HG03521 (cell line): ENCODE results near the gene COIL.

ENCODE experiments used
- ATAC-seq: cut with Tn5 transposase; IDR thresholded peaks from one replicate; pipeline ENCODE4 v1.9.1; 2021; ENCODE audit warnings: mild to moderate bottlenecking, moderate library complexity; ENCODE audit not compliant: unreplicated experiment

The COIL gene

GRCh38 chr17:56936697-56937322 is 24.0 kb downstream of the COIL start:
- no peak for ATAC-seq

- no peak for ATAC-seq
These were observed 25.4 kb downstream of the COIL start for GRCh38 chr17:56935461-56935860.

- no peak for ATAC-seq
These were observed 26.6 kb downstream of the COIL start for GRCh38 chr17:56934280-56934679.

- ATAC-seq: no peak
These were observed 27.0 kb downstream of the COIL start for GRCh38 chr17:56933868-56934267.

- no peak for ATAC-seq
These were observed 27.6 kb downstream of the COIL start for GRCh38 chr17:56933151-56933745.

GRCh38 chr17:56930739-56931337 is 30.0 kb downstream of the COIL start:
- no peak for ATAC-seq

- ATAC-seq: no peak
These were observed 31.4 kb downstream of the COIL start for GRCh38 chr17:56929362-56929969.

- ATAC-seq: no peak
These were observed 32.3 kb downstream of the COIL start for GRCh38 chr17:56928586-56928985.

GRCh38 chr17:56926704-56927103 is 34.1 kb downstream of the COIL start:
- no peak for ATAC-seq

- ATAC-seq: no peak
These were observed 34.6 kb downstream of the COIL start for GRCh38 chr17:56926270-56926669.

GRCh38 chr17:56925088-56925487 is 35.8 kb downstream of the COIL start:
- no peak for ATAC-seq

- ATAC-seq: no peak
These were observed 41.1 kb downstream of the COIL start for GRCh38 chr17:56919717-56920116.

- ATAC-seq: no peak
These were observed 41.9 kb downstream of the COIL start for GRCh38 chr17:56918916-56919315.

- no peak for ATAC-seq
These were observed 43.1 kb downstream of the COIL start for GRCh38 chr17:56917559-56918296.

GRCh38 chr17:56914581-56915273 is 46.1 kb downstream of the COIL start:
- no peak for ATAC-seq

GRCh38 chr17:56913867-56914580 is 46.8 kb downstream of the COIL start, which contains the start of gene TRIM25:
Gene TRIM25 (minus strand): TSS chr17:56914049. CDS start chr17:56913988, 61 bp downstream.
- ATAC-seq: peak; percentile 66

- peak; percentile 27 for ATAC-seq
These were observed 47.4 kb downstream of the COIL start for GRCh38 chr17:56913353-56913866.

- no peak for ATAC-seq
These were observed 47.9 kb downstream of the COIL start for GRCh38 chr17:56913000-56913311.

- ATAC-seq: no peak
These were observed 48.5 kb downstream of the COIL start for GRCh38 chr17:56912105-56912999.
